ENCODE results near the gene SIK3. TPM values are rescaled to one million over a fixed set of nuclear protein-coding genes. Genes with fewer than 3 reads are reported as not detected.

The SIK3 gene
- total RNA-seq, 1 experiment from 2014 or later, result 31.4 TPM

DNA sequence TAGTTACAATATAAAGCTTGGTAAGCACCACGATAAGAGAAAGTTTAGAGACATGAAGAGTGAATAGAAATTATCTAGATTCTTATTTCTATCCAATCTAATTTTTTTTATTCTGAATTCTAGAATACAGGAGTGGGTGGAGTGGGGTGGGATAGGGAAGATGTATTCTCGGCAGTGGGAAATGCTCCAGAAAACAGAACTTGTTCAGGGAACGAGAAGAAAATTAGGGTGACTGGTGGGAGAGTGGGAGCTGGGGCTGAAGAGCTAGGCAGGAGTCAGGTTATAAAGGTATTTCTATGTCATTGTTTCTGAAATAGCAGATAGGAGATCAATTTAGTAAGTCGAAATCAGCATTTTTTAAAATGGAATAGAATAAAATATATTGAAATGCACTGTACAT is 207.6 kb downstream of the SIK3 start:
- H3K4me1 Mint-ChIP-seq, result peaks cover 4 to 5% of the 10 kb centered on the region in 2 experiments; a peak in 3 of 4 replicates
- WGBS (ENCODE audit: extremely low coverage, insufficient read length, low lambda C conversion rate), result no CpG with 5 or more reads among the region's 4 CpGs
- no peak for DNase-seq
- H4K91ac ChIP-seq (ENCODE audit: insufficient read length, low read depth, low read length), result no peak overlapping the region
- no peak overlapping the region for H2BK20ac ChIP-seq (ENCODE audit: low read depth, low read length, poor library complexity, severe bottlenecking)
- H3K4ac ChIP-seq (ENCODE audit: low read depth, low read length), result no peak overlapping the region
- H4K20me1 ChIP-seq (ENCODE audit: control insufficient read depth, insufficient read depth, insufficient read length), result no peaks in the 10 kb centered on the region
- no peak overlapping the region for H2AK5ac ChIP-seq (ENCODE audit: insufficient read length, low read length)
- H3K23me2 ChIP-seq (ENCODE audit: insufficient read length, low read depth, low read length, poor library complexity, severe bottlenecking), result no peaks in the 10 kb centered on the region
- no peak overlapping the region for H2BK12ac ChIP-seq (ENCODE audit: insufficient read length, low read depth, low read length)
- no peak overlapping the region for H3K27ac ChIP-seq (ENCODE audit: insufficient read length, low read depth, low read length)
- H3K9ac ChIP-seq (ENCODE audit: extremely low read depth, insufficient read length, low read length), result no peak overlapping the region
- no peak overlapping the region for H4K5ac ChIP-seq (ENCODE audit: insufficient read length, low read depth, low read length)
- H2BK5ac ChIP-seq (ENCODE audit: insufficient read length, low read length), result no peak overlapping the region
- H3K27ac Mint-ChIP-seq, result no peak overlapping the region
- no peak overlapping the region for H2AFZ ChIP-seq (ENCODE audit: low read length)
- no peaks in the 10 kb centered on the region for H3K9me3 ChIP-seq (ENCODE audit: control insufficient read depth, low read depth, low read length)
- no peak overlapping the region for H3K4me2 ChIP-seq (ENCODE audit: insufficient read depth, insufficient read length, low read length)
- TF ChIP-seq, protein P1, sequence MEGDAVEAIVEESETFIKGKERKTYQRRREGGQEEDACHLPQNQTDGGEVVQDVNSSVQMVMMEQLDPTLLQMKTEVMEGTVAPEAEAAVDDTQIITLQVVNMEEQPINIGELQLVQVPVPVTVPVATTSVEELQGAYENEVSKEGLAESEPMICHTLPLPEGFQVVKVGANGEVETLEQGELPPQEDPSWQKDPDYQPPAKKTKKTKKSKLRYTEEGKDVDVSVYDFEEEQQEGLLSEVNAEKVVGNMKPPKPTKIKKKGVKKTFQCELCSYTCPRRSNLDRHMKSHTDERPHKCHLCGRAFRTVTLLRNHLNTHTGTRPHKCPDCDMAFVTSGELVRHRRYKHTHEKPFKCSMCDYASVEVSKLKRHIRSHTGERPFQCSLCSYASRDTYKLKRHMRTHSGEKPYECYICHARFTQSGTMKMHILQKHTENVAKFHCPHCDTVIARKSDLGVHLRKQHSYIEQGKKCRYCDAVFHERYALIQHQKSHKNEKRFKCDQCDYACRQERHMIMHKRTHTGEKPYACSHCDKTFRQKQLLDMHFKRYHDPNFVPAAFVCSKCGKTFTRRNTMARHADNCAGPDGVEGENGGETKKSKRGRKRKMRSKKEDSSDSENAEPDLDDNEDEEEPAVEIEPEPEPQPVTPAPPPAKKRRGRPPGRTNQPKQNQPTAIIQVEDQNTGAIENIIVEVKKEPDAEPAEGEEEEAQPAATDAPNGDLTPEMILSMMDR (conservative IDR thresholded peaks at IDR 0.05), result no peak
- H3K9me3 Mint-ChIP-seq, result no peaks in the 10 kb centered on the region
- H3K56ac ChIP-seq (ENCODE audit: insufficient read length, low read depth, low read length), result no peak overlapping the region
- H2BK120ac ChIP-seq (ENCODE audit: low read depth, low read length, poor library complexity, severe bottlenecking), result no peak overlapping the region
- no peak overlapping the region for H3K23ac ChIP-seq (ENCODE audit: insufficient read length, low read depth, low read length)
- H3K14ac ChIP-seq (ENCODE audit: insufficient read depth, low read length), result no peak overlapping the region
- H4K8ac ChIP-seq (replicated peaks; ENCODE audit: insufficient read length, low read depth, low read length), result no peak overlapping the region
- no peaks in the 10 kb centered on the region for H3K79me1 ChIP-seq (ENCODE audit: insufficient read depth, low read depth, low read length, poor library complexity, severe bottlenecking)
- H3T11ph ChIP-seq (ENCODE audit: low read length), result no peak overlapping the region
- no peaks in the 10 kb centered on the region for H3K79me2 ChIP-seq (ENCODE audit: insufficient read depth, low read length)
- no peak overlapping the region for H3K18ac ChIP-seq (ENCODE audit: insufficient read length, low read depth, low read length)
- peaks cover 5 to 26% (median 20%) of the 10 kb centered on the region in 3 experiments; a peak in 6 of 7 replicates for H3K36me3 Mint-ChIP-seq (ENCODE audit: insufficient read depth in 1 of 3, low read depth in 3 of 3)
- no peak overlapping the region for H3K4me3 Mint-ChIP-seq
- H3K4me1 ChIP-seq (ENCODE audit: insufficient read depth, low read length), result no peaks in the 10 kb centered on the region
- H3K27me3 ChIP-seq (ENCODE audit: insufficient read depth, low read length), result no peaks in the 10 kb centered on the region
- no peak overlapping the region for H2BK15ac ChIP-seq (ENCODE audit: low read depth, low read length)
- H3K27me3 Mint-ChIP-seq (ENCODE audit: low read depth), result no peaks in the 10 kb centered on the region
